Osteocyte (in vitro differentiated cells): ENCODE data around the gene GABPB2. TPM values are rescaled to one million over a fixed set of nuclear protein-coding genes. Genes with fewer than 3 reads are reported as not detected.

Experiments used
- DNase-seq: peaks from one replicate; pipeline ENCODE4 v3.0.0; 2021; ENCODE audit warnings: mixed read lengths; ENCODE audit not compliant: unreplicated experiment; ENCODE audit errors: extremely low spot score
- H3K27ac Mint-ChIP-seq: one replicate; pipeline ENCODE4 v1.8.0; 2021; ENCODE audit warnings: mild to moderate bottlenecking, mixed read lengths; ENCODE audit not compliant: unreplicated experiment
- H3K27me3 Mint-ChIP-seq: one replicate; pipeline ENCODE4 v1.8.0; 2021; ENCODE audit warnings: mixed read lengths; ENCODE audit not compliant: unreplicated experiment
- H3K36me3 Mint-ChIP-seq: one replicate; pipeline ENCODE4 v1.8.0; 2021; ENCODE audit warnings: mixed read lengths; ENCODE audit not compliant: unreplicated experiment
- H3K4me1 Mint-ChIP-seq: one replicate; pipeline ENCODE4 v1.8.0; 2021; ENCODE audit warnings: mixed read lengths; ENCODE audit not compliant: unreplicated experiment
- H3K4me3 Mint-ChIP-seq: one replicate; pipeline ENCODE4 v1.8.0; 2021; ENCODE audit warnings: mild to moderate bottlenecking, moderate library complexity, mixed read lengths; ENCODE audit not compliant: unreplicated experiment
- H3K9me3 Mint-ChIP-seq: one replicate; pipeline ENCODE4 v1.8.0; 2021; ENCODE audit warnings: mixed read lengths; ENCODE audit not compliant: unreplicated experiment
- CTCF ChIP-seq: fragments of 200-600 bp; sonication (generic); IDR thresholded peaks from 2 replicates; pipeline ENCODE4 v1.5.0; 2021; ENCODE audit warnings: antibody characterized with exemption, mild to moderate bottlenecking, moderate library complexity
- total RNA-seq: library from RNA; stranded (reverse); gene quantifications from 2 replicates; pipeline ENCODE4 v1.2.1, GENCODE V29; 2021

Gene GABPB2
- total RNA-seq, 1 donor from 2014 or later = 11.1 TPM

- Mint-ChIP-seq H3K27ac (no peak overlapping the region), H3K27me3 (no peaks in the 10 kb centered on the region), H3K9me3 (no peaks in the 10 kb centered on the region), H3K4me1 (peaks cover 2% of the 10 kb centered on the region), H3K36me3 (peaks cover 22% of the 10 kb centered on the region), H3K4me3 (no peak overlapping the region)
- TF ChIP-seq CTCF = no peak
- DNase-seq = no peak
Measured at GRCh38 chr1:151158751-151159251, 88.2 kb downstream of the GABPB2 start.

- H3K4me3 Mint-ChIP-seq = no peak overlapping the region
- H3K27me3 Mint-ChIP-seq = no peaks in the 10 kb centered on the region
- H3K27ac Mint-ChIP-seq = no peak overlapping the region
- DNase-seq = no peak
- H3K4me1 Mint-ChIP-seq = peaks cover 7% of the 10 kb centered on the region
- TF ChIP-seq CTCF = no peak
- no peaks in the 10 kb centered on the region for H3K9me3 Mint-ChIP-seq
- peaks cover 22% of the 10 kb centered on the region for H3K36me3 Mint-ChIP-seq
Measured at GRCh38 chr1:151159373-151159772, 88.8 kb downstream of the GABPB2 start.

- no peak for TF ChIP-seq CTCF
- peak overlapping the region; percentile 97 for H3K27ac Mint-ChIP-seq
Measured at GRCh38 chr1:151164732-151165280, 94.2 kb downstream of the GABPB2 start.

GRCh38 chr1:151165281-151165737, 94.7 kb downstream of the GABPB2 start:
- DNase-seq = no peak
- Mint-ChIP-seq H3K27ac (peak overlapping the region; percentile 97), H3K27me3 (no peaks in the 10 kb centered on the region), H3K4me1 (peaks cover 31% of the 10 kb centered on the region), H3K4me3 (peak overlapping the region; percentile 98), H3K9me3 (no peaks in the 10 kb centered on the region), H3K36me3 (peaks cover 20% of the 10 kb centered on the region)
- TF ChIP-seq CTCF = no peak

More at GRCh38 chr1:151164732-151165280, 94.2 kb downstream of the GABPB2 start:
- Mint-ChIP-seq H3K4me3 (peak overlapping the region; percentile 98), H3K4me1 (peaks cover 31% of the 10 kb centered on the region), H3K9me3 (no peaks in the 10 kb centered on the region), H3K27me3 (no peaks in the 10 kb centered on the region), H3K36me3 (peaks cover 21% of the 10 kb centered on the region)
- no peak for DNase-seq

- peak within 1 kb of the TSS; percentile 98 for H3K4me3 Mint-ChIP-seq
- peaks cover 31% of the 10 kb centered on the region for H3K4me1 Mint-ChIP-seq
Measured at GRCh38 chr1:151165738-151166504, 95.4 kb downstream of the GABPB2 start, which contains the start of the genes LYSMD1 and SCNM1. Gene LYSMD1, minus strand, starts transcription at chr1:151165902. Its CDS starts 644 bp downstream, at chr1:151165258. Gene SCNM1, plus strand, starts transcription at chr1:151166144. Its CDS starts 9 bp downstream, at chr1:151166153.

More at GRCh38 chr1:151165738-151166504, 95.4 kb downstream of the GABPB2 start, which contains the start of the genes LYSMD1 and SCNM1:
- peak; percentile 97 for DNase-seq
- no peak for TF ChIP-seq CTCF
- H3K27ac Mint-ChIP-seq = peak within 1 kb of the TSS; percentile 97
- no peaks in the 10 kb centered on the region for H3K27me3 Mint-ChIP-seq
- H3K9me3 Mint-ChIP-seq = no peaks in the 10 kb centered on the region
- peaks cover 17% of the 10 kb centered on the region for H3K36me3 Mint-ChIP-seq
